NB4 (cell line): ENCODE data around the gene DUS3L.

Experiments
- DNase-seq: peaks from one replicate; pipeline ENCODE4 v3.0.0; 2010; ENCODE audit warnings: low read depth
- H3K4me3 ChIP-seq: one replicate; pipeline ENCODE4 v1.5.1; 2011; ENCODE audit warnings: mild to moderate bottlenecking, low read depth, low read length, moderate library complexity
- CTCF ChIP-seq: IDR thresholded peaks from one replicate; pipeline ENCODE4 v1.5.1; 2012; ENCODE audit warnings: low read depth, low read length
- MAX ChIP-seq: IDR thresholded peaks from 2 replicates; pipeline ENCODE4 v1.6.1; 2011; ENCODE audit warnings: low read depth, low read length
- MYC ChIP-seq: IDR thresholded peaks from 2 replicates; pipeline ENCODE4 v1.6.1; 2011; ENCODE audit warnings: low read depth, low read length
- POLR2A ChIP-seq: IDR thresholded peaks from 2 replicates; pipeline ENCODE4 v1.6.1; 2011; ENCODE audit warnings: mild to moderate bottlenecking; ENCODE audit not compliant: insufficient read length; ENCODE audit errors: extremely low read depth

The DUS3L gene

GRCh38 chr19:5822181-5822844 lies 31.4 kb upstream of the DUS3L start:
- TF ChIP-seq CTCF (no peak), POLR2A (no peak), MAX (no peak), MYC (no peak)
- H3K4me3 ChIP-seq, result no peak overlapping the region
- no peak for DNase-seq

- no peak for DNase-seq
Measured at GRCh38 chr19:5821521-5822180, 30.7 kb upstream of the DUS3L start.

GRCh38 chr19:5820785-5821184 lies 29.8 kb upstream of the DUS3L start:
- no peak overlapping the region for H3K4me3 ChIP-seq
- TF ChIP-seq POLR2A (no peak), MAX (no peak), CTCF (no peak), MYC (no peak)
- DNase-seq, result no peak

More at GRCh38 chr19:5821521-5822180, 30.7 kb upstream of the DUS3L start:
- TF ChIP-seq CTCF (no peak), MYC (no peak), POLR2A (no peak), MAX (no peak)
- H3K4me3 ChIP-seq, result no peak overlapping the region

- no peak overlapping the region for H3K4me3 ChIP-seq
- no peak for DNase-seq
- no peak for TF ChIP-seq MYC
- no peak for TF ChIP-seq CTCF
- no peak for TF ChIP-seq POLR2A
- no peak for TF ChIP-seq MAX
Measured at GRCh38 chr19:5818594-5818993, 27.6 kb upstream of the DUS3L start.

GRCh38 chr19:5817218-5817617 lies 26.3 kb upstream of the DUS3L start:
- TF ChIP-seq MYC (no peak), MAX (no peak), POLR2A (no peak), CTCF (no peak)
- no peak overlapping the region for H3K4me3 ChIP-seq
- no peak for DNase-seq

- no peak for DNase-seq
- TF ChIP-seq MAX (no peak), MYC (no peak), CTCF (no peak), POLR2A (no peak)
- no peak overlapping the region for H3K4me3 ChIP-seq
Measured at GRCh38 chr19:5814852-5815246, 23.9 kb upstream of the DUS3L start.
